GM19468 (cell line): ENCODE data around the gene EVC.
"Not testable (repeated sequence)": the region's sequence is repeated elsewhere in the genome, so short reads cannot be mapped to it uniquely, and the experiment has no call there.

Experiments
- ATAC-seq: cut with Tn5 transposase; IDR thresholded peaks from one replicate; pipeline ENCODE4 v1.9.1; 2021; ENCODE audit warnings: mild to moderate bottlenecking, moderate library complexity, moderate number of reproducible peaks; ENCODE audit not compliant: unreplicated experiment; ENCODE audit errors: extremely low read depth

Gene EVC

DNA sequence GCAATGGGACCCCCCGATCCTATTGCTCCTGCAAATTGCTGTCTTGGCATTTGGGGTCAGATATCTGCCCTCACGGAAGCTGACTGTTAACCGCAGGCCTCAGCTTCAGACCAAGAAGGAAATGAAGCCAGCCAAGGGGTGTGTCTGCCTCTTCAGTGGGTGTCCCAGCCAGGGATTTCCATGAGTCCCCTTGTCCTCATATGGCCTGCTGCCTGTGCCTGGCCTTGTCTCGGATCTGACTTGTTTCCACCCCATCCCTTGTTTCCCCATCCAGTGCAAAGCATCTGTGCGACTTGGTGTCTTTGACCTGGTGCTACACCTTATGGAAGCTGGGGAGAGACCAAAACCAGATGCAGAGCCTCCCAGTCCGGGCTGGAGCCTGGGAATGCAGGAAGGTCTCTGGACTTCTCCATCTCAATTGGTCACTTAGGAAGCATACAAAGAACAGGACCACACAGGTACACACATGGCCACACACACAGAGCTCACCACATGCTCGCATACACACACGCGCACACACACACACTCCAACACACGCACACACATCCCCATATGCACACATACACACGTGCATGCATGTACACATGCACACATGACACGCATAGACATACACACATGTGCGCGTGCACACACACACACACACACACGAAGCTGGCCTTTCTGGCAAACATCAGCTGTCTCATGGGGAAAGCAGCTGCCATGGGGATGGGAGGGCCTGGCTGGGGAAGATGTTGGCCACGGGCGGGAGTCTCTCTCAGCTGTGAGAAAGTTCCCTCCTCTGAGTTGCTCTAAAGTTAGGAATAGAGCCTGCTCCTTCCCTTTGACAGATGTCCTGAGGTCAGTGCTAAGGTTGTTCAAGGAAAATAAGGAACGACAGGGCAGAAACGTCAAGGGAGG lies 116.4 kb downstream of the EVC start:
- no peak for ATAC-seq

DNA sequence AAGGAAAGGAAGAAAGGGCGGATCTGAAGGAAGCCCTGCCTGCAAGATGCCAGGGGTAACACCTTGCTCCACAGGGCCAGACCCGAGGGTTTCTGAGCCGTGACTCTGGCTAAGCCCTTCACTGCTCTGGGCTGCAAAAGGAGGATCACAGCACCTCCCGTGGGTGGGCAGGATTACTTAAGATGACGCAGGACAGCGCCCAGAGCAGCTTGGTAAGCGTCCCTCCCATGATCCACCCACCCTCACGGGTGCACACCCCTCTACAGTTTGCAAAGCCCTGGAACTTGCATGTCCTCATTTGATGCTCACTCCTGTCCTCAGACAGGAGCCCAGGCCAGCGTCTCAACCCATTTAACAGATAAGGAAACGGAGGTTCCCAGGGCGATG lies 117.0 kb downstream of the EVC start:
- ATAC-seq: no peak

DNA sequence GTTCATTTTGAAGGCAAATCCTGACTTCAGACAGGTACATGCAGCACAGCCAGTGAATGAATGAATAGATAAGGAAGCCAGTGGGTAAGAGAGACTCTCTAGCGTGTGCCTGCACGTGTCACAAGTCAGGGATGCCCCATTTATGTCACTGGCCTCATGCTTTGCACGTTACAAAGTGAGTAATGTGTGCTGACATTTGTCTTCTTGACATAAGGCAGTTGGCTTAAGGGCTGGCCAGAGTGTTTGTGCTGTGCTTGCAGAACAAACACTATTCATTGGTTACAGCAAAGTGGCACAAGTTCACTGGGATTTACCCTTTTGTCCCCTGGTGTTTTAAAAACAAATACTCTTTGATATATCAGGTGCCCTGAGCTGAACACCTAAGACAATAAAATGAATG lies 125.9 kb downstream of the EVC start:
- no peak for ATAC-seq

DNA sequence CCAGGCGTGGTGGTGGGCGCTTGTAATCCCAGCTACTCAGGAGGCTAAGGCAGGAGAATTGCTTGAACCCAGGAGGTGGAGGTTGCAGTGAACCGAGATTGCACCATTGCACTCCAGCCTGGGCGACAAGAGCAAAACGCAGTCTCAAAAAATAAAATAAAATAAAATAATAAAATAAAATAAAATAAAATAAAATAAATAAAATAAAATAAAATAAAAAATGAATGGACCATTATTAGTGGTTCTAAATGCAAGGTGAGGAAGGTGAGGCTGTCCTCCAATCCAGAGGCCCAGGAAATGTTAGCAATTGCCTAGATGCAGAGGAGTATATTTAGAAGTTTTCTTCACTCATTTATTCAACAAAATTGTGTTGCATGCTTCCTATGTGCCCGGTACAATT lies 126.5 kb downstream of the EVC start:
- not testable (repeated sequence) for ATAC-seq

DNA sequence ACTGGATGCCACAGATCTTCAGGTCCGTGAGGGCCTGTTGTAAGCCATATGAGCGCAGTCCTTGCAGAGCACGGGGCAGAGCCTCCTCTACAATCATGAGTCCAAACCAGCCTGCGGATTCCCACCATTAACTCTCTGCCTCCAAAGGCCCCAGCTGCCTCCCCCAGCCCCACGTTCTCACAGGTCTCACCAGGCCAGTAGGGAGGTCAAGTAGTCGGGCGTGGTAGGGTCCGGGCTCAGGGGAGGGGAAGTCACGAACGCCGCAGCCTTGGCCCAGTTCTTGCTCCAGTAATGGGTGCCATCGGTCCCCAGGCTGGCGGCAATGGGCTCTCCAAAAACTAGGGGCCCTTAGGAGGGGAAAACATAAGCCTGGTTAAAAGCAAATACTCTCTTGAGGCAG lies 128.3 kb downstream of the EVC start:
- ATAC-seq: no peak

DNA sequence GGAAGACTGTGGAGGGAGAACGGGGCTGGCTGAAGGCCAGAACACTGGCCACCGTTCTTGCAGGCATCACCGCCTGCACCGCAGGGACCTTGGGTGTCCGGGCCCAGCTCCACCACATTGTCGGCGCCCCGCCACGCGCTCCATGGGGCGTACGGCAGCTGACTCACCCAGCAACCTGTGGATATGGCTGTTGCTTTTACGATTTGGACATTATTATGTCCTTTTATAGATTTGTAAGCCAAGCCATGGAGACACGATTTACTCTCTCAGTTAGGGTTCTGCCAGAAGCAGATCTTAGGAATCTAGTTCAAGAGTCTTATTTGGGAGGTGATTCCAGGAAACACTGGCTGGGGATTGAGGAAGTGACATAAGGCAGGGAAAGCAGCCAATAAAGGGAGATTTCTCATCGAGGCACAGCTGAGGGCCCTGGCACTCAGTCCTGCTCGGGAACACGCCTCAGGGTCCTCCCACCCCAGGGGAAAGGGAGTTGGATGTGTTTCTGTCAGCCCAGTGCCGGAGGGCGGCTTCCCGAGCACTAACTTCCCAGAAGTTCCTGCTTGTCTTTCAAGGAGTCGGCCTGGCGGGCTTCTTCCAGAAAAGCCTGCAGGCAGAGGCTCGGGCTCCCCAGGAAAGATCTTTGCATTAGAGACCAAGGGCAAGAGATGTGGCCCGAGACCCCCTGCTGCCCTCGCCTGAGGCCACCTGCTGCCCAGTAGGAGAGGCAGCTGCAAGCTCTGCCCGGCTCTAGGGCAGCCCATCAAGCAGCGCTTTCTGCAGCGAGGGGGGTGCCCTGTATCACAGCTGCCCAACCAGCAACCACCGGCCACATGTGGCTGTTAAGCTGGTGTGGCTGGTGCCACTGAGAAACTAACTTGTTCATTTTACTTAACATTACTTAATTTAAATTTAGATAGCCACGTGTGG lies 129.0 kb downstream of the EVC start:
- ATAC-seq: no peak

DNA sequence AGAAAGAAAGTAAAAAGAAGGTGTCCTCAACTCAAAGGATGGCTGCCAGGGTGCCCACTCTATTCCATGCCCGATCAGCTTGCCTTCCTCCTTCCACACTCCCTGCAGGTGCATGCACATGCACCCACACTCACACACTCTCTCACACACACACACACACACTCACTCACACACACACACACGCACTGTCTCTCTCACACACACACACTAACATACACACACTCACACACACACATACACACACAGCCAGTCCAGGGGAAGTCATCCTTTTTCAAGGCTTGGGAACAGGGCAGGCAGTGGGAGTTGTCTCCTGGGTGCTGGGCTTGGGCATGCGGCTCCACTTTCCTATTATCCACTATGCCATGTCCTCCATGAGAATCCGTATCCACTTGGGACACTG lies 131.5 kb downstream of the EVC start:
- ATAC-seq: no peak

DNA sequence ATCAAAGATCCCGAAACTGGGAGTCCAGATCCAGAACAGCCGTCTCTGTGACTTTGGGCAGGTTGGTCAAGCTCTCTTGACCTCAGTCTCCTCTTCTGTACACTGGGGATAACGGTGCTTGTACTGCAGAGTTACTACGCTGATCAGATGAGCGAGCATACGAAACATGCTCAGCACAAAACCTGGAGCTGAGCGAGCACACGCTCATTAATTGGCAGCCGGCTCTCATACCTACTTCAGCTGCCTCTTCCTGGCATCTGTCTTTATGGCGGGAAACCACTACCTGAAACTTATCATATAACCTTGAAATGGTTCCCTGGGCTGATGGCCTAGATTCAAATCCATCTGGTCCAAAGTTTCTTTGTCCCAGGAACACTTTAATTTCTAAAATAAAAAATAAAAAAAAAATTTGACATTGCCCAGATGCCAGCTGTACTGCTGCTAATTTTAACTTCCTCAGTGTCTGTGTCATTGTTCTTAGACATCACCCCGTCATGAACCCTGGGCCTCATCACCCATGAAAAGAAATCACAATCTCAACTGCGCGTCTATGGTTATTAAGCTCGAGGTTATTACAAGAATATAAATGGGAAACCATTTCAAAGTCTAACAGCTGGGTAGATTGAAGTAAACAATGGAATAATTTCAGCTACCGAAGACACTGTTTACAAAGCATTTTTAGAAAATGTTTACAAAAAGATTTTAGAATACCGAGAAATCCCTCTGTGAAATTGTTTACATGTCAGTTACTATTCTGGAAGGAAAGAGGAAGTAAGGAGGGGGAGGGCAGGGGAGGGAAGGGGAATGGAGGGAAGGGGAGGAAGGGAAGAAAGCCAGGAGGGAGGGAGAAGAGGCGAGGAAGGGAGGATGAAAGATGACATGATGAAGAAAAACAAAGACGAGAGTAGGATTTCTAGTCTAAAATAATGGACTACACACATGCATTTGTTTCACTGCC lies 132.9 kb downstream of the EVC start:
- no peak for ATAC-seq

DNA sequence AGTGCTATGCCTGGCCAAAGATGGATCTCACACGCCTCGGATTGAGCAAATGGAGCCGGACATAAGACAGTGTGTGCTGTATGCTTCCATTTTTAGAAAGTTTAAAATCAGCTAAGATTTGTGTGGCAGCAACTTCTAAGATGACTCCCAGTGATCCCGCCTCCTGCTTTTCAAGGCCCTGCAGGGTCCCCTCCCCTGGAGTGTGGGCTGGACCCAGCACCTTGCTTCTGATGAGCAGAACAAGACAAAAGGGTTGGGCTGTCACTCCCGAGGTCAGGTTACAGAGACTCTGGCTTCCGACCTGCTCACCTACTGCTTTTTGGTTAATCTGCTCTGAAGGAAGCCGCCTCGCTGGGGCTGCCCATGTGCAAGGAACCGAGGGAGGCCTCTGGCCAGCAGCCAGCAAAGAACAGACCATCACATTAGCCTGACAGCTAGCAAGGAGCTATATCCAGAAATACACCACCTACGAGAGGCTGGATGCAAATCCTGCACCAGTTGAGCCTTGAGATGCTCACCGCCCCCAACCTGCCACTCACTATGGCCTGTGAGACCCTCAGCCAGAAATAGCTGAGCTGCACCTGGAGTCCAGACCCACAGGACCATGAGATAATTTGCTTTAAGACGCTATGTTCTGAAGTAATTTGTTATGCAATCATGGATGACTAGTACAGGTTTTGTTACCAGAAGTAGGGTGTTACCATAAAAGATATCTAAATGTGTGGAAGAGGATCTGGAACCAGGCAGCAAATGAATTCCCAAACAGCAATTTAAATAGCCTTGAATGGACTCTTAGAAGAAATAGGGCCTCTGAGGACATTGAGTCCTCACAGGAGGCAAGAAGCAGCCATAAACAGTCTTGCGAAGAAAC lies 134.3 kb downstream of the EVC start:
- no peak for ATAC-seq

DNA sequence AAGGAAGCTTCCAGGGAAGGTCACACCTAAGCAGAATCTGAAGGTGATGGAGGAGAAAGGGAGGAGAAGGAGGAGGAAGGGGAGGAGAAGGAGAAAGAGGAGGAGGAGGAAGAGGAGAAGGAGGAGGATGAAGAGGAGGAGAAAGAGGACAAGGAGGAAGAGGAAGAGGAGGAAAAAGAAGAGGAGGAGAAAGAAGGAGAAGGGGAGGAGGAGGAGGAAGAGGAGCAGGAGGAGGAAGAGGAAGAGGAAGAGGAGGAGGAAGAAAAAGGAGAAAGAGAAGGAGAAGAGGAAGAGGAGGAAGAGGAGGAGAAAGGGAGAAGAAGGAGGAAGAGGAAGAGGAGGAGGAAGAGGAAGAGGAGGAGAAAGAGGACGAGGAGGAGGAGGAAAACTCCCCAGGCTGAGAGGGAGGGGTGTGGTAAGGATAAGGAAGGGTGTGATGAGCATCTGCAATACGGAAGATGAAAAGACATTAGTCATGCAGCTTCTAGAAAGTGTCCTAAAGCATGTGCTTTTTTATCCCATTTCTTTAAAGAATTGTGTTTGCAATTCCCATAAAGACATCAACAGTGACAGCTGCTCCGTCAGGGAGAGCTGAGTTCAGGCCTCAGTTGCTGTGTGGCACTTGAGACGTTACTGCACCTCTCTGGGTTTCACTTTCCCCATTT lies 140.8 kb downstream of the EVC start:
- ATAC-seq: no peak

DNA sequence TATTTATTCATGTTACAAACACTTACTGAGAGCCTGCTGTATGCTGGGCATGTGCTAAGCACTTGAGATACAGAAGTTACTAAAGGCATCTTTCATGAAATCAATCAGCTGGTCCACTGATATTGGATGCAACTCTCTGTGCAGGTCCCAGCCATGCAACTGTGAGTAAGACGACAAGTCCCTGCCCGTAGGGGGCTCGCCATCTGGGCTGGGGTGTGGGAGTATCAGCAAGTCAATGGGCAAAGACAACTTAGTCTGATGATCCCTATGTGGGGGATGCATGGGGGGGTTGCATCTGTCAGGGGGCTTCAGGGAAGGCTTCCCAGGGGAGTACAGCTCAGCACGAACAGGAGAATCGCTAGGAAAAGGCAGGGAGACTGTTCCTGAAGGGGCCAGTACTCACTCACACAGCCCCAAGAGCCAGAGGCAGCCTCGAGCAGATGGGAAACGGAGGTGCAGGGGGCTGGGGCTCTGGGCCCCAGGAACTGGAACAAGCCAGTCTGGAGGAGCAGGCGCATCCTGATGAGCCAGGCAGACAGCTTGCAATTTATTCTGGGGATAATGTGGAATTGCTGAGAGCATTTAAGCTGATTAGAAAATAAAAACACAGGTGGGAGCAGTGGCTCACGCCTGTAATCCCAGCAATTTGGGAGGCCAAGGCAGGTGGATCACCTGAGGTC lies 141.7 kb downstream of the EVC start:
- ATAC-seq: no peak

DNA sequence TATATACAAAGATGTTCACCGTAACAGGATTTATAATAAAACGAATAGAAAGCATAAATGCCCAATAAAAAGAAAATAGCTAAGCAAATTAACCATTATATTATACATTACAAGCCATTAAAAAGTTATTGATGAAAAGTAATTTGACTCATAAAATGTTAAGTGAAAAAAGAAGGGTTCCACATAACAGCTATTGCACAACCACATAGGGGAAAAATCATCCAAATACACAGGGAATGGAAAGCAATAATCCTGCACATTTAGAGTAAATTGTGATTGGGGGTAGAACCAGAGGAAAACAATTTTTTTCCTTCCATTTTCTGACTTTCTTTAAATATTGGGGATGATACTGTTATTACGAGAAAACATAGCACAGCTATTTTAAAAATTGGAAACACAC lies 143.9 kb downstream of the EVC start:
- ATAC-seq: no peak

DNA sequence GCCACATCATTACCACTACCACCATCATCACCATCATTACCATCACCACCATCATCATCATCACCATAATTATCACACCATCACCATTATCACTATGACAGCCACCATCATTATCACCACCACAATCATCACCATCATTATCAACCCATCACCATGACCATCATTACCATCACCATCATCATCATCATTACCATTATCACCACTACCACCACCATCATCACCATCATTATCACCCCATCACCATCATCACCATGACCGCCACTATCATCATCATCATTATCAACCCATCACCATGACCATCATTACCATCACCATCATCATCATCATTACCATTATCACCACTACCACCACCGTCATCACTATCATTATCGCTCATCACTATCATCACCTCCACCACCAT lies 145.4 kb downstream of the EVC start:
- ATAC-seq: not testable (repeated sequence)

DNA sequence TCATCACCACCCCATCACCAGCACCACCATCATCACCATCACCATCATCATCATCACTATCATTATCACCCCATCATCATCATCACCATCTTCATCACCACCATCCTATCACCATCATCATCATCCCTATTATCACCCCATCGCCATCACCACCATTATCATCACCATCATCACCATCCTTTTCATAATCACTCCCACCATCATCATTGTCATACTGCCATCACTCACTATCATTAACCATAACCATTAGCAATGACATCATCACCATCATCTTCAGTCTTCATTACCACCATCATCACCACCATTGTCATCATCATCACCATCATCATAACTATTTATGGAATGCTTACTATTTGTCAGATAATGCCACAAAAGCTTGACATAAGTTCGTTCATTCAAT lies 146.2 kb downstream of the EVC start:
- no peak for ATAC-seq

DNA sequence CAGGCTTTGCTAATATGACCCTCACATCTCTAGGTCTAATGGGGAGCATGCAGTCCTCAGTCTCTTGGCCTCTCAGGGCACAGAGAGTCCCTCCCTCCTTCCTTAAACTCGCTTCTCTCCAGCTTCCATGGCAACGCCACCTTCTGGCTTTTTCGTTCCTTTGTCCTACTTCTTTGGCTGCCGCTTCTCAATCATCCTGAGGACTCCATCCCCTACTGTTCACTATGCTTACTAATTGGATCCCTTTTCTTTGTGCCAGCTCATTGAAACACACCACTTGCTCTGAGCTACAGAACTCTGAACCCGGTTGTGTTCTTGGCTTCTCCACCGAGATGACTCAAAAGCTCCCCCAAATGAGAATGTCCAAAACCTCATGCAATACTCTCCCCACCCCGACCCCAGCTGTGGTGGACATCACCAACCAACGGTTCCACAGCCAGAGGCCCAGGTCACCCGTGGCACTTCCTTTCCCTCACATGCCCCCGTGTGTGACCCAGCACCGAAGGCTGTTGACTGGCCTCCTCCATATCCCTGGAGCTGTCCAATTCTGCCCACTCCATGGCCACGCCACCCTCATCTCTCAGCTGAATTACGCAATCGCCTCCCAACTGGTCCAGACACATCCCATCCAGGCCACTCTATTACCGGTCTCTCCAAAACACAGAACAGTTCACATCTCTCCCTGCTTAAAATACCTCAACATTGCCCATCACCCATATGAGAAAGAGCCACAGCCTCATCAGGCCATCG lies 147.2 kb downstream of the EVC start:
- no peak for ATAC-seq

DNA sequence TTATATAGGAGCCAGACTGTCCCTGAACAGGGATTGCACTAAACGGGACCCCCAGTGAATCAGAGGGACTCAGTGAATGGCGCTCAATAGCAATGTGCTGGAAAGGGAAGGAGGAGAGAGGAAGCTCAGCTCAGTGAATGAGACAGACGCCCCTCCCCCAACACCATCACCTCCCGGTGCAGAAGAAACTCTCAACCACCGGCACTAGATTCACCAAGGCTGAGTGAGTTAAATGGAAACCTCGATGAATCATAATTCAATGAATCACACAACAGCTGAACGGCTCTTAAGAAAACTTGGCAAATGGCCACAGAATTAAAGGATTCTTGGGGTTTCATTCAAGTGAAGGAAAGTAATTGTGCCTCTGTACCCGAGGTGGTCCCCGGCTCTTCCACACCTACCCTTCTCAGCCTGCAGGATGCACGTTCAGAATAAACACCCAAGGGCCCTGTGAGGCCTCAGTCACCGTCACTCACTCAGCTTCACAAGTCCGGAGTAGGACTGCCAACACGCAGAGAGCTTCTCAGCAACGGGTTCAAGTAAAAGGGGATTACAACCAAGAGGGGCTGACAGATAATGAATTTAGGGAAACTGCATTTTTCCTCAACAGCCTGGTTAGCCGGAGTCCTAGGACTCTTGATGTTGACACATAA lies 152.6 kb downstream of the EVC start:
- ATAC-seq: no peak
